ENCODE measurements around the gene TMEM54.

The TMEM54 gene

GRCh38 chr1:32900956-32901822 lies at the start of gene TMEM54:
TSS of gene TMEM54 (minus strand) at chr1:32901389. CDS start at chr1:32901238, 151 bp downstream.
- peak; percentile 67 for DNase-seq
- H3K9me3 ChIP-seq (ENCODE audit: severe bottlenecking), result no peaks in the 10 kb centered on the region
- H3K27ac ChIP-seq, result peak within 1 kb of the TSS; percentile 74
- peak within 1 kb of the TSS; percentile 78 for H3K4me3 ChIP-seq (ENCODE audit: low read depth, low read length)
- H3K27me3 ChIP-seq (ENCODE audit: insufficient read depth, low read depth, severe bottlenecking), result no peaks in the 10 kb centered on the region
- H3K36me3 ChIP-seq, result peaks cover 19% of the 10 kb centered on the region
- TF ChIP-seq CTCF (IDR thresholded peaks at IDR 0.05; ENCODE audit: low read depth, low read length), result no peak

- no peak overlapping the region for H3K27ac ChIP-seq
- H3K9me3 ChIP-seq (ENCODE audit: severe bottlenecking), result no peaks in the 10 kb centered on the region
- DNase-seq, result no peak
- no peaks in the 10 kb centered on the region for H3K27me3 ChIP-seq (ENCODE audit: insufficient read depth, low read depth, severe bottlenecking)
- no peak for TF ChIP-seq CTCF (IDR thresholded peaks at IDR 0.05; ENCODE audit: low read depth, low read length)
- H3K4me3 ChIP-seq (ENCODE audit: low read depth, low read length), result no peak overlapping the region
- peaks cover 38% of the 10 kb centered on the region for H3K36me3 ChIP-seq
These were observed 48.3 kb upstream of the TMEM54 start for GRCh38 chr1:32949519-32949918.

- no peak for TF ChIP-seq CTCF (IDR thresholded peaks at IDR 0.05; ENCODE audit: low read depth, low read length)
These were observed 47.7 kb upstream of the TMEM54 start for GRCh38 chr1:32948905-32949304.

GRCh38 chr1:32948390-32948722 lies 47.2 kb upstream of the TMEM54 start:
- H3K9me3 ChIP-seq (ENCODE audit: severe bottlenecking), result no peaks in the 10 kb centered on the region
- no peak for TF ChIP-seq CTCF (IDR thresholded peaks at IDR 0.05; ENCODE audit: low read depth, low read length)
- no peak for DNase-seq
- H3K27ac ChIP-seq, result no peak overlapping the region
- no peaks in the 10 kb centered on the region for H3K27me3 ChIP-seq (ENCODE audit: insufficient read depth, low read depth, severe bottlenecking)
- peaks cover 47% of the 10 kb centered on the region for H3K36me3 ChIP-seq
- no peak overlapping the region for H3K4me3 ChIP-seq (ENCODE audit: low read depth, low read length)

More at GRCh38 chr1:32948905-32949304, 47.7 kb upstream of the TMEM54 start:
- Histone ChIP-seq H3K27me3 (ENCODE audit: insufficient read depth, low read depth, severe bottlenecking) (no peaks in the 10 kb centered on the region), H3K27ac (no peak overlapping the region), H3K9me3 (ENCODE audit: severe bottlenecking) (no peaks in the 10 kb centered on the region), H3K4me3 (ENCODE audit: low read depth, low read length) (no peak overlapping the region), H3K36me3 (peaks cover 42% of the 10 kb centered on the region)
- DNase-seq, result no peak

GRCh38 chr1:32947669-32948389 lies 46.6 kb upstream of the TMEM54 start:
- DNase-seq, result no peak
- no peaks in the 10 kb centered on the region for H3K9me3 ChIP-seq (ENCODE audit: severe bottlenecking)
- H3K4me3 ChIP-seq (ENCODE audit: low read depth, low read length), result no peak overlapping the region
- H3K36me3 ChIP-seq, result peaks cover 50% of the 10 kb centered on the region
- no peak for TF ChIP-seq CTCF (IDR thresholded peaks at IDR 0.05; ENCODE audit: low read depth, low read length)
- no peaks in the 10 kb centered on the region for H3K27me3 ChIP-seq (ENCODE audit: insufficient read depth, low read depth, severe bottlenecking)
- no peak overlapping the region for H3K27ac ChIP-seq

Data from WERI-Rb-1 (cell line).